Measurements from ENCODE around the gene SLC7A5. TPM values are rescaled to one million over a fixed set of nuclear protein-coding genes. Genes with fewer than 3 reads are reported as not detected.
"Not testable (repeated sequence)": the region's sequence is repeated elsewhere in the genome, so short reads cannot be mapped to it uniquely, and the experiment has no call there.

SLC7A5 gene
- polyA plus RNA-seq, 4 donors = 3.6 to 82.2 (median 8.6) TPM

- H3K27me3 ChIP-seq (ENCODE audit: control insufficient read depth in 3 of 3, insufficient read depth in 3 of 3, low read length in 3 of 3); H3K4me3 ChIP-seq (ENCODE audit: low read depth in 1 of 3, low read length in 3 of 3); H3K4me1 ChIP-seq (ENCODE audit: control insufficient read depth in 3 of 3, insufficient read depth in 2 of 3, low read depth in 1 of 3, low read length in 2 of 3); FAIRE-seq; H3K27ac ChIP-seq (ENCODE audit: low read depth in 1 of 3, low read length in 2 of 3); H3K9me3 ChIP-seq (ENCODE audit: control insufficient read depth in 2 of 2, insufficient read depth in 1 of 2, low read depth in 1 of 2, low read length in 1 of 2); DNase-seq: not testable (repeated sequence)
- peaks cover 3 to 31% (median 7%) of the 10 kb centered on the region in 3 donors for H3K36me3 ChIP-seq (ENCODE audit: control insufficient read depth in 3 of 3, insufficient read depth in 2 of 3, low read depth in 1 of 3, low read length in 3 of 3)
- 69 to 86% (median 83%) methylated on average over 7 of the region's 7 CpGs for WGBS, 3 donors
Measured at GRCh38 chr16:87827588-87827915, 41.8 kb downstream of the SLC7A5 start.

GRCh38 chr16:87826798-87827587 is 42.3 kb downstream of the SLC7A5 start:
- no peak for DNase-seq
- Histone ChIP-seq H3K4me1 (ENCODE audit: control insufficient read depth in 3 of 3, insufficient read depth in 2 of 3, low read depth in 1 of 3, low read length in 2 of 3) (no peaks in the 10 kb centered on the region), H3K9me3 (ENCODE audit: control insufficient read depth in 2 of 2, insufficient read depth in 1 of 2, low read depth in 1 of 2, low read length in 1 of 2) (no peaks in the 10 kb centered on the region), H3K27ac (ENCODE audit: low read depth in 1 of 3, low read length in 2 of 3) (no peak overlapping the region), H3K36me3 (ENCODE audit: control insufficient read depth in 3 of 3, insufficient read depth in 2 of 3, low read depth in 1 of 3, low read length in 3 of 3) (peaks cover 0 to 26% (median 3%) of the 10 kb centered on the region in 3 donors), H3K4me3 (ENCODE audit: low read depth in 1 of 3, low read length in 3 of 3) (no peak overlapping the region), H3K27me3 (ENCODE audit: control insufficient read depth in 3 of 3, insufficient read depth in 3 of 3, low read length in 3 of 3) (no peaks in the 10 kb centered on the region)
- WGBS, 3 donors = 61 to 78% (median 74%) methylated on average over 28 of the region's 28 CpGs
- FAIRE-seq = no peak

GRCh38 chr16:87826407-87826797 is 42.9 kb downstream of the SLC7A5 start:
- not testable (repeated sequence) for DNase-seq; H3K27me3 ChIP-seq (ENCODE audit: control insufficient read depth in 3 of 3, insufficient read depth in 3 of 3, low read length in 3 of 3); H3K4me3 ChIP-seq (ENCODE audit: low read depth in 1 of 3, low read length in 3 of 3); H3K4me1 ChIP-seq (ENCODE audit: control insufficient read depth in 3 of 3, insufficient read depth in 2 of 3, low read depth in 1 of 3, low read length in 2 of 3); FAIRE-seq; H3K27ac ChIP-seq (ENCODE audit: low read depth in 1 of 3, low read length in 2 of 3); H3K9me3 ChIP-seq (ENCODE audit: control insufficient read depth in 2 of 2, insufficient read depth in 1 of 2, low read depth in 1 of 2, low read length in 1 of 2)
- 64 to 84% (median 64%) methylated on average over 4 of the region's 4 CpGs for WGBS, 3 donors
- H3K36me3 ChIP-seq (ENCODE audit: control insufficient read depth in 3 of 3, insufficient read depth in 2 of 3, low read depth in 1 of 3, low read length in 3 of 3) = peaks cover 0 to 21% (median 2%) of the 10 kb centered on the region in 3 donors

GRCh38 chr16:87825842-87826120 is 43.5 kb downstream of the SLC7A5 start:
- H3K27me3 ChIP-seq (ENCODE audit: control insufficient read depth in 3 of 3, insufficient read depth in 3 of 3, low read length in 3 of 3); H3K4me3 ChIP-seq (ENCODE audit: low read depth in 1 of 3, low read length in 3 of 3); H3K9me3 ChIP-seq (ENCODE audit: control insufficient read depth in 2 of 2, insufficient read depth in 1 of 2, low read depth in 1 of 2, low read length in 1 of 2); H3K4me1 ChIP-seq (ENCODE audit: control insufficient read depth in 3 of 3, insufficient read depth in 2 of 3, low read depth in 1 of 3, low read length in 2 of 3); H3K27ac ChIP-seq (ENCODE audit: low read depth in 1 of 3, low read length in 2 of 3); FAIRE-seq; DNase-seq: not testable (repeated sequence)
- peaks cover 0 to 15% (median 2%) of the 10 kb centered on the region in 3 donors for H3K36me3 ChIP-seq (ENCODE audit: control insufficient read depth in 3 of 3, insufficient read depth in 2 of 3, low read depth in 1 of 3, low read length in 3 of 3)
- 64 to 86% (median 78%) methylated on average over 5 of the region's 5 CpGs for WGBS, 3 donors

GRCh38 chr16:87824991-87825841 is 44.1 kb downstream of the SLC7A5 start:
- WGBS, 3 donors = 78 to 84% (median 79%) methylated on average over 29 of the region's 29 CpGs
- Histone ChIP-seq H3K27me3 (ENCODE audit: control insufficient read depth in 3 of 3, insufficient read depth in 3 of 3, low read length in 3 of 3) (no peaks in the 10 kb centered on the region), H3K4me3 (ENCODE audit: low read depth in 1 of 3, low read length in 3 of 3) (no peak overlapping the region), H3K27ac (ENCODE audit: low read depth in 1 of 3, low read length in 2 of 3) (no peak overlapping the region), H3K36me3 (ENCODE audit: control insufficient read depth in 3 of 3, insufficient read depth in 2 of 3, low read depth in 1 of 3, low read length in 3 of 3) (peaks cover 0 to 9% (median 0%) of the 10 kb centered on the region in 3 donors), H3K4me1 (ENCODE audit: control insufficient read depth in 3 of 3, insufficient read depth in 2 of 3, low read depth in 1 of 3, low read length in 2 of 3) (no peaks in the 10 kb centered on the region), H3K9me3 (ENCODE audit: control insufficient read depth in 2 of 2, insufficient read depth in 1 of 2, low read depth in 1 of 2, low read length in 1 of 2) (no peaks in the 10 kb centered on the region)
- DNase-seq (no peak), FAIRE-seq (no peak)

GRCh38 chr16:87824016-87824990 is 45.0 kb downstream of the SLC7A5 start:
- no peak for FAIRE-seq
- Histone ChIP-seq H3K27me3 (ENCODE audit: control insufficient read depth in 3 of 3, insufficient read depth in 3 of 3, low read length in 3 of 3) (no peaks in the 10 kb centered on the region), H3K9me3 (ENCODE audit: control insufficient read depth in 2 of 2, insufficient read depth in 1 of 2, low read depth in 1 of 2, low read length in 1 of 2) (no peaks in the 10 kb centered on the region), H3K36me3 (ENCODE audit: control insufficient read depth in 3 of 3, insufficient read depth in 2 of 3, low read depth in 1 of 3, low read length in 3 of 3) (peaks cover 0 to 5% (median 0%) of the 10 kb centered on the region in 3 donors), H3K4me1 (ENCODE audit: control insufficient read depth in 3 of 3, insufficient read depth in 2 of 3, low read depth in 1 of 3, low read length in 2 of 3) (no peaks in the 10 kb centered on the region), H3K4me3 (ENCODE audit: low read depth in 1 of 3, low read length in 3 of 3) (no peak overlapping the region), H3K27ac (ENCODE audit: low read depth in 1 of 3, low read length in 2 of 3) (no peak overlapping the region)
- no peak for DNase-seq
- 82 to 83% (median 83%) methylated on average over 19 of the region's 19 CpGs for WGBS, 3 donors

GRCh38 chr16:87823181-87823929 is 46.0 kb downstream of the SLC7A5 start:
- Histone ChIP-seq H3K27ac (ENCODE audit: low read depth in 1 of 3, low read length in 2 of 3) (no peak overlapping the region), H3K4me1 (ENCODE audit: control insufficient read depth in 3 of 3, insufficient read depth in 2 of 3, low read depth in 1 of 3, low read length in 2 of 3) (no peaks in the 10 kb centered on the region), H3K4me3 (ENCODE audit: low read depth in 1 of 3, low read length in 3 of 3) (no peak overlapping the region), H3K36me3 (ENCODE audit: control insufficient read depth in 3 of 3, insufficient read depth in 2 of 3, low read depth in 1 of 3, low read length in 3 of 3) (no peaks in the 10 kb centered on the region), H3K9me3 (ENCODE audit: control insufficient read depth in 2 of 2, insufficient read depth in 1 of 2, low read depth in 1 of 2, low read length in 1 of 2) (peaks cover 0 to 5% of the 10 kb centered on the region in 2 donors), H3K27me3 (ENCODE audit: control insufficient read depth in 3 of 3, insufficient read depth in 3 of 3, low read length in 3 of 3) (no peaks in the 10 kb centered on the region)
- WGBS, 3 donors = 84 to 88% (median 86%) methylated on average over 22 to 24 of the region's 24 CpGs
- FAIRE-seq (no peak), DNase-seq (no peak)
